Fibroblast of lung (primary cell): ENCODE results near the gene TLR4.

Experiments used
- EZH2 ChIP-seq: IDR thresholded peaks from 2 replicates; pipeline ENCODE4 v1.5.1; 2012; ENCODE audit warnings: low read length, control low read depth, mild to moderate bottlenecking; ENCODE audit errors: missing control alignments
- TF ChIP-seq, protein P1 (sequence below), 2 donors: IDR thresholded peaks in 1 of 2; conservative IDR thresholded peaks in 1 of 2; 1 replicate in 1 of 2; 2 replicates in 1 of 2; pipeline ENCODE4 v1.5.1; 2011 to 2012; ENCODE audit warnings: low read length in 2 of 2, control low read depth in 1 of 2, inconsistent platforms in 1 of 2, low read depth in 1 of 2, mild to moderate bottlenecking in 1 of 2

DNA sequence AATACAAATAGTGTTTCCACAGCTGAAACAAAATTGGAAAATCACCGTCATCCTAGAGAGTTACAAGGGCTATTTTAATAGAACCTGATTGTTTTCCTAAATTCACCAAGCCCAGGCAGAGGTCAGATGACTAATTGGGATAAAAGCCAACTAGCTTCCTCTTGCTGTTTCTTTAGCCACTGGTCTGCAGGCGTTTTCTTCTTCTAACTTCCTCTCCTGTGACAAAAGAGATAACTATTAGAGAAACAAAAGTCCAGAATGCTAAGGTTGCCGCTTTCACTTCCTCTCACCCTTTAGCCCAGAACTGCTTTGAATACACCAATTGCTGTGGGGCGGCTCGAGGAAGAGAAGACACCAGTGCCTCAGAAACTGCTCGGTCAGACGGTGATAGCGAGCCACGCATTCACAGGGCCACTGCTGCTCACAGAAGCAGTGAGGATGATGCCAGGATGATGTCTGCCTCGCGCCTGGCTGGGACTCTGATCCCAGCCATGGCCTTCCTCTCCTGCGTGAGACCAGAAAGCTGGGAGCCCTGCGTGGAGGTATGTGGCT lies at the start of gene TLR4:
- TF ChIP-seq, protein P1, sequence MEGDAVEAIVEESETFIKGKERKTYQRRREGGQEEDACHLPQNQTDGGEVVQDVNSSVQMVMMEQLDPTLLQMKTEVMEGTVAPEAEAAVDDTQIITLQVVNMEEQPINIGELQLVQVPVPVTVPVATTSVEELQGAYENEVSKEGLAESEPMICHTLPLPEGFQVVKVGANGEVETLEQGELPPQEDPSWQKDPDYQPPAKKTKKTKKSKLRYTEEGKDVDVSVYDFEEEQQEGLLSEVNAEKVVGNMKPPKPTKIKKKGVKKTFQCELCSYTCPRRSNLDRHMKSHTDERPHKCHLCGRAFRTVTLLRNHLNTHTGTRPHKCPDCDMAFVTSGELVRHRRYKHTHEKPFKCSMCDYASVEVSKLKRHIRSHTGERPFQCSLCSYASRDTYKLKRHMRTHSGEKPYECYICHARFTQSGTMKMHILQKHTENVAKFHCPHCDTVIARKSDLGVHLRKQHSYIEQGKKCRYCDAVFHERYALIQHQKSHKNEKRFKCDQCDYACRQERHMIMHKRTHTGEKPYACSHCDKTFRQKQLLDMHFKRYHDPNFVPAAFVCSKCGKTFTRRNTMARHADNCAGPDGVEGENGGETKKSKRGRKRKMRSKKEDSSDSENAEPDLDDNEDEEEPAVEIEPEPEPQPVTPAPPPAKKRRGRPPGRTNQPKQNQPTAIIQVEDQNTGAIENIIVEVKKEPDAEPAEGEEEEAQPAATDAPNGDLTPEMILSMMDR (conservative IDR thresholded peaks at IDR 0.05 in 1 of 2, IDR thresholded peaks at IDR 0.05 in 1 of 2; ENCODE audit: low read depth in 1 of 2, low read length in 2 of 2) = no peak
- no peak for TF ChIP-seq EZH2
